Measurements from ENCODE around the gene DAPK1.

The DAPK1 gene

DNA sequence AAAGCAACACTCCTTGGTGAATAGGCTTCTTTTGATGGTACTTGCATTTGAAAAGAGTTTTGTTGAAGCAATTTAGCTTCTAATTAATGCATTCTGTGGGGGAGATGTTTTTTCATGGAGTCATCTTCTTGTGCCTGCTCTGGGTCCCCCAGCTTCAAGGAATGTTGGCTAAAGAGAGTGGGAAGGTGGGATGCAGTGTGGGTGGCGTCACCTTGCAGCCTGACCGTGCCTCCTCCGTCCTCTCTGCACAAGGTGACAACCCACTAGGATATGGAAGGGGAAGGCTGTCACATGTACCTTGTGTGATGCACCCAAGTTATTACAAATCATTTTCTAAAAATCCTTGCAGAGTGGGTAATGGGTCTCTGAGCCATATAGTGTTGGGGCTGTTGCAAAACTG, 70.7 kb downstream of the DAPK1 start:
- no peak overlapping the region for H3K4me3 ChIP-seq (ENCODE audit: low read depth, low read length)
- TF ChIP-seq, protein P1, sequence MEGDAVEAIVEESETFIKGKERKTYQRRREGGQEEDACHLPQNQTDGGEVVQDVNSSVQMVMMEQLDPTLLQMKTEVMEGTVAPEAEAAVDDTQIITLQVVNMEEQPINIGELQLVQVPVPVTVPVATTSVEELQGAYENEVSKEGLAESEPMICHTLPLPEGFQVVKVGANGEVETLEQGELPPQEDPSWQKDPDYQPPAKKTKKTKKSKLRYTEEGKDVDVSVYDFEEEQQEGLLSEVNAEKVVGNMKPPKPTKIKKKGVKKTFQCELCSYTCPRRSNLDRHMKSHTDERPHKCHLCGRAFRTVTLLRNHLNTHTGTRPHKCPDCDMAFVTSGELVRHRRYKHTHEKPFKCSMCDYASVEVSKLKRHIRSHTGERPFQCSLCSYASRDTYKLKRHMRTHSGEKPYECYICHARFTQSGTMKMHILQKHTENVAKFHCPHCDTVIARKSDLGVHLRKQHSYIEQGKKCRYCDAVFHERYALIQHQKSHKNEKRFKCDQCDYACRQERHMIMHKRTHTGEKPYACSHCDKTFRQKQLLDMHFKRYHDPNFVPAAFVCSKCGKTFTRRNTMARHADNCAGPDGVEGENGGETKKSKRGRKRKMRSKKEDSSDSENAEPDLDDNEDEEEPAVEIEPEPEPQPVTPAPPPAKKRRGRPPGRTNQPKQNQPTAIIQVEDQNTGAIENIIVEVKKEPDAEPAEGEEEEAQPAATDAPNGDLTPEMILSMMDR (IDR thresholded peaks at IDR 0.05; ENCODE audit: low read depth, low read length) = no peak

GRCh38 chr9:87569008-87569509, 71.4 kb downstream of the DAPK1 start:
- H3K27ac ChIP-seq = peak overlapping the region; percentile 60
- DNase-seq = peak; percentile 88
- no peaks in the 10 kb centered on the region for H3K27me3 ChIP-seq (ENCODE audit: insufficient read depth, low read depth, severe bottlenecking)
- TF ChIP-seq, protein P1 (IDR thresholded peaks at IDR 0.05; ENCODE audit: low read depth, low read length) = no peak
- H3K9me3 ChIP-seq (ENCODE audit: severe bottlenecking) = no peaks in the 10 kb centered on the region
- no peak overlapping the region for H3K4me3 ChIP-seq (ENCODE audit: low read depth, low read length)
- no peaks in the 10 kb centered on the region for H3K36me3 ChIP-seq

More for the DNA sequence above, 70.7 kb downstream of the DAPK1 start:
- no peaks in the 10 kb centered on the region for H3K9me3 ChIP-seq (ENCODE audit: severe bottlenecking)
- peak overlapping the region; percentile 60 for H3K27ac ChIP-seq
- no peaks in the 10 kb centered on the region; the same call in 1 of the 2 replicates for H3K36me3 ChIP-seq
- H3K27me3 ChIP-seq (ENCODE audit: insufficient read depth, low read depth, severe bottlenecking) = no peaks in the 10 kb centered on the region
- DNase-seq = no peak

- H3K9me3 ChIP-seq (ENCODE audit: severe bottlenecking) = no peaks in the 10 kb centered on the region
- TF ChIP-seq, protein P1 (IDR thresholded peaks at IDR 0.05; ENCODE audit: low read depth, low read length) = no peak
- no peaks in the 10 kb centered on the region for H3K36me3 ChIP-seq
- H3K27ac ChIP-seq = peak overlapping the region; percentile 60
- no peak overlapping the region for H3K4me3 ChIP-seq (ENCODE audit: low read depth, low read length)
- DNase-seq = peak; percentile 31
- no peaks in the 10 kb centered on the region for H3K27me3 ChIP-seq (ENCODE audit: insufficient read depth, low read depth, severe bottlenecking)
Observed at GRCh38 chr9:87569518-87569917, 71.9 kb downstream of the DAPK1 start.

DNA sequence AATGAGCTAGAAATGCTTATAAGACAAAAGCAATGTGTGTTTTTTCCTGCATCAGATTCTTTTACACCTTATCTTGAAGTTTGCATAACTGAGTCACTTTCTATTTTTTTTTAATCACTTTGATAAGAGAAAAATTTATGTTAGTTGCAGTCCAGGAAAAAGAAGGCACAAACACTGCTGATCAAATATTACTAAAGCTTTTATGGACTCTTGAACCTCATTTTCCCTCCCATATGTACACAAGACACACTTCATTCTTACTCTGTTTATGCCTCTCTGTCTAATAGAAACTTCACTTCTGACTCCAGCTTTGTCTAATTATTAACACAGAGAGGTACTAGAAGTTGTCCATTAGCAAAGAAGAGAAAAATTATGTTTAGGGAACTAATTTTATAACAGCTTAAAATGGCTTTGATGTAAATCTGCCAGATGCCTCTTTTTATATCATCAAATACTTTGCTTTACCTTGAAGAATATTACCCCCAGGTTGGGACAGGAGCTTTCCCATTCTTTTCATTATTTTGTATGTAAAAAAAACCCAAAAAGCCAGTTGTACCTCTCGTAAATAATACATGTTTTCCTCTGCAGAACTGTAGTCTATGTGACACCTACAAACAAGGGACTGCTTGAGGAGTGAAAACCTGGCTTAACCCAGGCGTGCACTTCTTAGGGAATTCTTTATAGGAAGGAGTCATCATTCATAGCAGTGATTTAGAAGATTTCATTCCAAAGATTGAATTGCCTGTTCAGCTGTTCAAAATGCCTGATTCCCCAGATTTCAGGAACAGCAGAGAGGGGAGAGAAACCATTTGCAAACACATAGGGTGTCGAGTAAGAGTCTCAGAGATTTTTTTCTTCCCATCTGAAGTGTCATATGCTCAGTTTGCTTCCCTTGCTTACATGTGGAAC, 72.6 kb downstream of the DAPK1 start:
- no peaks in the 10 kb centered on the region for H3K27me3 ChIP-seq (ENCODE audit: insufficient read depth, low read depth, severe bottlenecking)
- H3K9me3 ChIP-seq (ENCODE audit: severe bottlenecking) = no peaks in the 10 kb centered on the region
- peak overlapping the region; percentile 60 for H3K27ac ChIP-seq
- H3K4me3 ChIP-seq (ENCODE audit: low read depth, low read length) = no peak overlapping the region
- H3K36me3 ChIP-seq = no peaks in the 10 kb centered on the region
- DNase-seq = no peak
- TF ChIP-seq, protein P1 (IDR thresholded peaks at IDR 0.05; ENCODE audit: low read depth, low read length) = no peak

- H3K4me3 ChIP-seq (ENCODE audit: low read depth, low read length) = no peak overlapping the region
- no peak for DNase-seq
- no peaks in the 10 kb centered on the region for H3K27me3 ChIP-seq (ENCODE audit: insufficient read depth, low read depth, severe bottlenecking)
- TF ChIP-seq, protein P1 (IDR thresholded peaks at IDR 0.05; ENCODE audit: low read depth, low read length) = no peak
- no peaks in the 10 kb centered on the region for H3K36me3 ChIP-seq
- H3K9me3 ChIP-seq (ENCODE audit: severe bottlenecking) = no peaks in the 10 kb centered on the region
- no peak overlapping the region for H3K27ac ChIP-seq
Observed at GRCh38 chr9:87572719-87573118, 75.1 kb downstream of the DAPK1 start.
